AG10803 (cell line): ENCODE results near the gene PACRG.

ENCODE experiments used
- DNase-seq: peaks from one replicate; pipeline ENCODE4 v3.0.0; 2010; ENCODE audit warnings: low read depth
- H3K4me3 ChIP-seq: 2 replicates; pipeline ENCODE4 v1.5.1; 2011; ENCODE audit warnings: mild to moderate bottlenecking, low read length, control low read depth
- TF ChIP-seq, protein P1 (sequence below): conservative IDR thresholded peaks from 2 replicates; pipeline ENCODE4 v1.5.1; 2011; ENCODE audit warnings: mild to moderate bottlenecking, low read length, control low read depth, inconsistent platforms

The PACRG gene

DNA sequence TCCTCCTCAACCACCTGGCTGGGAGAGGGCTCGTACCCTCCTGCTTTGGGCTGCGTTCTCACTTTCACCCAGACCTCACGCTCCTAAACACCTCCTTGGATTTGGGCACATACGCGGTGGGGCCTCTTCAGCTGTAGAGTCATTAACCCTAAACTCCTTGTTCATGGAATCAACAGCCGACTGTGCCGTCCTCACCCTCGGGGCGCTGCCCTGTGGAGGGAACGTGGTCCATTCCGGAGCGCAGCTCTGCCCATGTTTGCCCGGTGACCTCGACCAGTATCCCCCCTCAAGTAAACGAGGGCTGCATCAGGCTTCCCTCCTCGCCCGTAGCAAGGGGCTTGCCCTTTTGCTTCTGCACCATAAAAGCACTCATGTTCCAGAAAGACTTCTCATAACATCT, 512.8 kb downstream of the PACRG start:
- no peak for DNase-seq

DNA sequence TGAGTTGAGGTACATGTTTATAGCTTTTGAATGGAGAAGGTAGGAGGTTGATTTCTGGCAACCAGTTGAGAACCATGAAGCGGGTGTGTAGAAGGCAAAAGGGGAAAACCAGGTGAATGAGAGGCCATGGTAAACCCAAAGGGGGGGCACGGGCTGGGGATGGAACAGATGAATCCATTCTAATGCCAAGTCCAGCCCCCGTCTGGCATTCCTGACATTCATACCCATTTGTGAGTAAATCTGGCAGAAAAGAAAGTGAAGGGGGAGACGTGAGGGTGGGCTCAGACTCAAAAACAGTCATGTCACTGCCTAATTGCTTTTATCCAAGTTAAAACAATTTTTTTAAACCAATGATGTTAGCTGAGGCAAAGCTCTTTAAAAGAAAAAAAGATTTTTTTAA, 513.9 kb downstream of the PACRG start:
- TF ChIP-seq, protein P1, sequence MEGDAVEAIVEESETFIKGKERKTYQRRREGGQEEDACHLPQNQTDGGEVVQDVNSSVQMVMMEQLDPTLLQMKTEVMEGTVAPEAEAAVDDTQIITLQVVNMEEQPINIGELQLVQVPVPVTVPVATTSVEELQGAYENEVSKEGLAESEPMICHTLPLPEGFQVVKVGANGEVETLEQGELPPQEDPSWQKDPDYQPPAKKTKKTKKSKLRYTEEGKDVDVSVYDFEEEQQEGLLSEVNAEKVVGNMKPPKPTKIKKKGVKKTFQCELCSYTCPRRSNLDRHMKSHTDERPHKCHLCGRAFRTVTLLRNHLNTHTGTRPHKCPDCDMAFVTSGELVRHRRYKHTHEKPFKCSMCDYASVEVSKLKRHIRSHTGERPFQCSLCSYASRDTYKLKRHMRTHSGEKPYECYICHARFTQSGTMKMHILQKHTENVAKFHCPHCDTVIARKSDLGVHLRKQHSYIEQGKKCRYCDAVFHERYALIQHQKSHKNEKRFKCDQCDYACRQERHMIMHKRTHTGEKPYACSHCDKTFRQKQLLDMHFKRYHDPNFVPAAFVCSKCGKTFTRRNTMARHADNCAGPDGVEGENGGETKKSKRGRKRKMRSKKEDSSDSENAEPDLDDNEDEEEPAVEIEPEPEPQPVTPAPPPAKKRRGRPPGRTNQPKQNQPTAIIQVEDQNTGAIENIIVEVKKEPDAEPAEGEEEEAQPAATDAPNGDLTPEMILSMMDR = no peak
- H3K4me3 ChIP-seq = no peak overlapping the region
- DNase-seq = no peak

More for the DNA sequence above, 512.8 kb downstream of the PACRG start:
- TF ChIP-seq, protein P1 = no peak
- H3K4me3 ChIP-seq = no peak overlapping the region

DNA sequence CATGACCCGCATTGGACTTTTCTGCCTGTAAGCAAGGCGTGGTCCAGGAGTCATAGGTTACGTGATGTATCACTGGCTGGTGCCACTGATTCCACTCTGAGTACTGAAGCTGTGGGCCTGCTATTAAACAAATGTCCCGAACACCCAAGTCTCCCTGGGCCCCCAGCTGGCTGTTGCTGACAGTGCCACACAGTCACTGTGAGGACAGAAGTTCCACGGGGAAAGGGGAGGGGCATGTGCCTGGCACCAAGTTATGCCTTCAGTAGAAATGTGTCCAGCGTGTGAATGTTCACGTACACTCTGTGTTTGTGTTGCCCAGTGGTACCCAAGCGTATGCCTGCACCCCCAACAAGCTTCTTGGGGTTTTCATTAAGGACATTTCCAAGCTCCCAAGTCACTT, 515.3 kb downstream of the PACRG start:
- no peak overlapping the region for H3K4me3 ChIP-seq
- TF ChIP-seq, protein P1 = no peak
- DNase-seq = no peak

DNA sequence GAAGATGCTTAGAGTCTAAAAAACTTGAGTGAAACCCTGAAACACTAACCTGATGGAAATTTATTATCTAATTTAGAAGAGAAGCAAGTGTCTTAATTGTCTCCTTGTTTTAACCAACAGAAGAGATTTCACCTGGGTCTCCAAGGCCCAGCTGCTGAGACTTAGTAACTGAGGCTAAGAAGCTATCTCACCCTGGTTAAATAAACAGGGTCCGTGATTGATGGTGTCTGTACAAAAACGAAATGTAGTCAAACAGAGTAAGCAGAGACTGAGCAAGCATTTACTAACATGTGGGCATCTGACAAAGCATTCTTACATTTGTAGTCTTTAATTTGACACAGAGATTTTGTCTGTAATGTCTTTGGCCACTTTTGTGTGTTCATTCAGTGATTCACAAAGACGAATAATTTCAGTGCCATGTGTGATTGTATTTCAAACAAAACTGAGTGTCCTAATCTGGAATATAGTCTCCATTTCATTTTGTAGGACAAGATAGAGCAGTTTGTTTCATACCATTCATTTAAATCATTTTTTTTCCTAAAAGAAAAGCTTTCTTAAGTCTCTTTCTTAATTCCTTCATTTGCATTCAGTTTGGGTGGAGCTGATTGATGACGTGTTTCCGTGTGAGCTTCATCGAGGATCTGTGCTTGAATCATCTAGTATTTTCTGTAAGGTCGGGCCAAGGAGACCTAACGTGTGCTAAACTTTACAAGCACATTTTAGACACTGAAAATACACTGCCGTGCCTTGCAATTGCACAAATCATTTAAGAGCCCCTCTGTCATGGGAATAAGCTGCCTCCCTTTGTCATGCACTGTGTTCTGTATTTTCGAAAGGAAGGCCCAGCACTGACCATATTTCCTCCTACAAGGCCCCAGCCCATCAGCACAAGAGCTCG, 516.2 kb downstream of the PACRG start:
- no peak for DNase-seq
- TF ChIP-seq, protein P1 = no peak
- H3K4me3 ChIP-seq = no peak overlapping the region

DNA sequence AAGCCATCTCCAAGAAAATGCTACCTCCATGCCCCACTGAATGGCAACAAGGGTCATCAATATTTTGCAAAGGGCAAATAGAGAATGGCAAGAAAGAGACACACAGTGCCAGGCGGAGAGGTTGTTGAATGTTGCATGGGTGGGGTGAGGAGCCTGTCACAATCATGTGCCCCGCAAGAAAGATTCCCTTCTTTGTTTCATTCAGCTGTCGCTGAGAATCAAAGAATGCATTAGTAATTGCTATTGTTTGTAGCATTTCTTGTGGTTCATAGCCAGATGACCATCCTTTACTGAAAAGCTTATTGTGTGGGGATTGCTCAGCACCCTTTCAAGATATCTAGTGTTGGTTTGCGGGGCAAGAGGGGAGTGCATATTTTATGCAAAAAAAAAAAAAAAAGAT, 520.3 kb downstream of the PACRG start:
- DNase-seq = no peak
- no peak overlapping the region for H3K4me3 ChIP-seq
- TF ChIP-seq, protein P1 = no peak

DNA sequence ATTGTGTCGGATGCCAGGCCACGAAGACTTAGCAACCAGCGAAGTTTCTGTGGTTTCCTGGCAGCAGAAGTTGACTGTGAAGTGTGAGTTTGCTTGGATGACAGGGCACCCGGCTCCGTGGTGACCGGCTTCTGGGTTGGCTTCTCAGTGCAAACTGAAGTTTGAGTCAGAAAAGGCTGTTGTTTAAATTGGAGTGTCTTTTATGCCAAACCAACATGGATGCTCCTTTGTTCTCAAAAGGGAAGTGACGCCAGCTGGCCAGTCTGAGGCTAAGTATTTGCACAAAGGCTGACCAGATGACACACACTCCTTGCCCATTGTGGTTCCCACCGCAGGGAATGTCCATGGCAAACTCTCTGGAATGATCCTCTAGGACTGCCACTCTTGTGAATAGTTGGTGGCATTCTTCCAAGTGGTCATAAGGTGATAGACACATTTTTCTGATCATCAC, 521.9 kb downstream of the PACRG start:
- H3K4me3 ChIP-seq = no peak overlapping the region
- TF ChIP-seq, protein P1 = no peak
- no peak for DNase-seq

DNA sequence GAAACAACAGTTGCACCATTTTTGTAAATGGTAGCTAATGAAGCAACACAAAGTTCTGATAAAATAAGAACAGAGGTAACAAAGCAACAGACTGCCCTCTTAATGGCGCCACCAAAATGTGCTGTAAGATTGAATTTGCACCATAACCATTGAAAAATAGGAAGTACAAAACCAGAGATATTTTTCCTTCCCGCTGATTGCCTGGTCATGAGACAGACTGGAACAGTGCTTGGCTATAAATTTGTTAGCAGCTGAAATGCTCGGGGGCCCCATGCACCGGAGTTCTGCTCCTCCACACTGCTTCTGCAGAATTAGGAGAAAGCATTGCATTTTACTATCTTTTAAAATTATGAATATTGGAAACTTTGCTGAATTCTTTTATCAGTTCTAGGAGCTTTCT, 522.3 kb downstream of the PACRG start:
- no peak for DNase-seq
- TF ChIP-seq, protein P1 = no peak
- no peak overlapping the region for H3K4me3 ChIP-seq
